IMR-90 (cell line): ENCODE data around the gene PSAPL1. TPM values are rescaled to one million over a fixed set of nuclear protein-coding genes. Genes with fewer than 3 reads are reported as not detected.

Experiments
- ATAC-seq: fragments of 200-7000 bp; cut with Tn5 transposase; 2 replicates; pipeline ENCODE4 v1.9.1; 2020; ENCODE audit warnings: low read depth, mild to moderate bottlenecking, moderate library complexity
- BruUV-seq: library from RNA; stranded (reverse); fragments of 400-500 nt; replicated peaks from 2 replicates; lab custom pipeline; 2021; lab: Mats Ljungman, UMichigan
- CTCF ChIA-PET: fragments of 300-600 bp; formaldehyde crosslinking; extraction: SDS; loops from one replicate; lab custom pipeline; 2021; ENCODE audit warnings: antibody characterized with exemption; lab: Yijun Ruan, JAX
- POLR2A ChIA-PET: fragments of 300-600 bp; sonication (Branson Sonifier 250); formaldehyde crosslinking; loops from one replicate; lab custom pipeline; 2022; ENCODE audit warnings: antibody characterized with exemption; ENCODE audit not compliant: unreplicated experiment; lab: Charles Lee
- DNase-seq: peaks from one replicate; pipeline ENCODE4 v3.0.0; 2013
- H2AFZ ChIP-seq: replicated peaks from 2 replicates; pipeline ENCODE3; 2013; ENCODE audit warnings: low read length, mild to moderate bottlenecking; ENCODE audit not compliant: poor library complexity
- H2AK5ac ChIP-seq: 2 replicates; pipeline ENCODE4 v1.6.1; 2013; ENCODE audit warnings: low read depth, low read length, inconsistent platforms
- H2AK9ac ChIP-seq: replicated peaks from 2 replicates; pipeline ENCODE3; 2013; ENCODE audit warnings: mild to moderate bottlenecking, low read depth, low read length, moderate library complexity; ENCODE audit not compliant: poor library complexity
- H2BK120ac ChIP-seq: 2 replicates; pipeline ENCODE4 v1.6.1; 2013; ENCODE audit warnings: low read depth, low read length, inconsistent platforms
- H2BK15ac ChIP-seq: 3 replicates; pipeline ENCODE4 v1.6.1; 2013; ENCODE audit warnings: low read depth, low read length, inconsistent platforms
- H2BK20ac ChIP-seq: 2 replicates; pipeline ENCODE4 v1.6.1; 2013; ENCODE audit warnings: low read depth, mild to moderate bottlenecking, inconsistent platforms, low read length, moderate library complexity
- H2BK5ac ChIP-seq: 2 replicates; pipeline ENCODE4 v1.6.1; 2013; ENCODE audit warnings: mild to moderate bottlenecking, low read depth, low read length, inconsistent platforms; ENCODE audit not compliant: poor library complexity, severe bottlenecking
- H3K14ac ChIP-seq: replicated peaks from 2 replicates; pipeline ENCODE4 v1.6.1; 2013; ENCODE audit warnings: low read depth, low read length, inconsistent platforms
- H3K18ac ChIP-seq: 2 replicates; pipeline ENCODE4 v1.6.1; 2013; ENCODE audit warnings: low read depth, low read length, control low read depth
- H3K23ac ChIP-seq: 2 replicates; pipeline ENCODE4 v1.6.1; 2013; ENCODE audit warnings: low read depth, low read length, inconsistent platforms
- H3K27ac ChIP-seq: 2 replicates; pipeline ENCODE4 v1.5.1; 2013; ENCODE audit warnings: mild to moderate bottlenecking, control low read depth, low read length; ENCODE audit not compliant: insufficient read depth
- H3K27me3 ChIP-seq: 2 replicates; pipeline ENCODE4 v1.6.1; 2013; ENCODE audit warnings: low read length; ENCODE audit not compliant: control insufficient read depth, insufficient read depth
- H3K36me3 ChIP-seq: 2 replicates; pipeline ENCODE4 v1.6.1; 2013; ENCODE audit warnings: low read length, mixed read lengths; ENCODE audit not compliant: control insufficient read depth, insufficient read depth
- H3K4ac ChIP-seq: 2 replicates; pipeline ENCODE4 v1.6.1; 2013; ENCODE audit warnings: low read depth, low read length, inconsistent platforms
- H3K4me1 ChIP-seq: 2 replicates; pipeline ENCODE4 v1.6.1; 2013; ENCODE audit warnings: low read length, mixed read lengths; ENCODE audit not compliant: control insufficient read depth, insufficient read depth
- H3K4me2 ChIP-seq: 2 replicates; pipeline ENCODE4 v1.6.1; 2013; ENCODE audit warnings: low read depth, mild to moderate bottlenecking, control low read depth, low read length, moderate library complexity
- H3K4me3 ChIP-seq: 2 replicates; pipeline ENCODE4 v1.5.1; 2013; ENCODE audit warnings: low read depth, mild to moderate bottlenecking, control low read depth, low read length, moderate library complexity; ENCODE audit not compliant: insufficient read depth
- H3K56ac ChIP-seq: 2 replicates; pipeline ENCODE4 v1.6.1; 2013; ENCODE audit warnings: low read length, inconsistent platforms; ENCODE audit not compliant: insufficient read depth; ENCODE audit errors: extremely low read depth
- H3K79me1 ChIP-seq, 2 experiments: 2 replicates each; pipeline ENCODE4 v1.6.1; 2013; ENCODE audit warnings: low read length in 2 of 2, inconsistent platforms in 1 of 2, low read depth in 1 of 2
- H3K9ac ChIP-seq: 2 replicates; pipeline ENCODE4 v1.6.1; 2013; ENCODE audit warnings: low read depth, low read length, control low read depth
- H3K9me1 ChIP-seq: 2 replicates; pipeline ENCODE4 v1.6.1; 2013; ENCODE audit warnings: low read length, inconsistent platforms; ENCODE audit not compliant: insufficient read depth
- H3K9me3 ChIP-seq: 2 replicates; pipeline ENCODE4 v1.6.1; 2013; ENCODE audit warnings: low read length; ENCODE audit not compliant: control insufficient read depth, insufficient read depth
- H4K20me1 ChIP-seq: 2 replicates; pipeline ENCODE4 v1.6.1; 2013; ENCODE audit warnings: low read length, inconsistent platforms; ENCODE audit not compliant: insufficient read depth
- H4K5ac ChIP-seq: 2 replicates; pipeline ENCODE4 v1.6.1; 2013; ENCODE audit warnings: mild to moderate bottlenecking, low read depth, low read length, control low read depth
- H4K8ac ChIP-seq, 2 experiments: 2 replicates each; pipeline ENCODE4 v1.6.1; 2013; ENCODE audit warnings: low read depth in 2 of 2, low read length in 2 of 2, control low read depth in 1 of 2, inconsistent platforms in 1 of 2
- H4K91ac ChIP-seq: 2 replicates; pipeline ENCODE4 v1.6.1; 2013; ENCODE audit warnings: low read depth, low read length, inconsistent platforms; ENCODE audit not compliant: insufficient read depth
- BHLHE40 ChIP-seq: fragments of 150-350 bp; IDR thresholded peaks from 2 replicates; pipeline ENCODE4 v1.6.1; 2016; ENCODE audit warnings: mild to moderate bottlenecking, low read depth, low read length
- CTCF ChIP-seq: conservative IDR thresholded peaks from 2 replicates; pipeline ENCODE4 v1.5.1; 2012; ENCODE audit warnings: mild to moderate bottlenecking, low read depth, low read length, improper control_type of control experiment
- FOS ChIP-seq: fragments of 150-350 bp; IDR thresholded peaks from 2 replicates; pipeline ENCODE4 v1.6.1; 2016; ENCODE audit warnings: low read depth, low read length
- MAFK ChIP-seq: IDR thresholded peaks from 2 replicates; pipeline ENCODE4 v1.6.1; 2012; ENCODE audit warnings: low read depth, low read length, improper control_type of control experiment
- MAZ ChIP-seq: IDR thresholded peaks from 2 replicates; pipeline ENCODE4 v1.6.1; 2012; ENCODE audit warnings: low read depth, mild to moderate bottlenecking, low read length, improper control_type of control experiment, moderate library complexity, borderline replicate concordance
- MXI1 ChIP-seq: IDR thresholded peaks from 2 replicates; pipeline ENCODE4 v1.6.1; 2012; ENCODE audit warnings: low read depth, mild to moderate bottlenecking, low read length, moderate library complexity, borderline replicate concordance
- NFE2L2 ChIP-seq: fragments of 150-350 bp; IDR thresholded peaks from 2 replicates; pipeline ENCODE4 v1.6.1; 2016; ENCODE audit warnings: low read depth, mild to moderate bottlenecking, low read length
- RCOR1 ChIP-seq: IDR thresholded peaks from 2 replicates; pipeline ENCODE4 v1.6.1; 2012; ENCODE audit warnings: mild to moderate bottlenecking, low read length, improper control_type of control experiment; ENCODE audit not compliant: insufficient replicate concordance
- USF2 ChIP-seq: fragments of 150-350 bp; IDR thresholded peaks from 2 replicates; pipeline ENCODE4 v1.6.1; 2017; ENCODE audit warnings: mild to moderate bottlenecking, antibody characterized with exemption, low read length, low read depth
- WGBS, 2 experiments: methylation state at CpG; one replicate each; pipeline versions ENCODE4 v1.1.5 to v1.1.7; 2013; ENCODE audit warnings: missing lambda C conversion rate in 2 of 2; ENCODE audit not compliant: insufficient read length in 1 of 2; ENCODE audit errors: extremely low coverage in 2 of 2; 5-methylcytosine and 5-hydroxymethylcytosine counted together
- dilution Hi-C: fragments of 300-500 bp; cut with HindIII; formaldehyde crosslinking; loops from one replicate; pipeline ENCODE4 v1.14.3; 2018; ENCODE audit warnings: low sequenced_read_pairs; ENCODE audit not compliant: unreplicated experiment
- in situ Hi-C: fragments of 300-500 bp; cut with MboI; formaldehyde crosslinking; loops from 3 replicates; pipeline ENCODE4 v1.14.3; 2019; ENCODE audit warnings: low sequenced_read_pairs, inconsistent platforms, mixed read lengths
- intact Hi-C: fragments of 100-400 bp; cut with micrococcal nuclease; formaldehyde crosslinking; loops from 2 replicates; pipeline ENCODE4 v1.10.0; 2022
- polyA plus RNA-seq, 3 experiments: library from polyadenylated mRNA; depleted of rRNA; stranded (reverse); fragments of >200 nt; gene quantifications; 2 replicates each; pipeline ENCODE4 v1.2.3, GENCODE V29; 2012; ENCODE audit warnings: low replicate concordance in 1 of 3
- total RNA-seq: library from RNA; depleted of rRNA; stranded (reverse); fragments of >200 nt; gene quantifications from 2 replicates; pipeline ENCODE4 v1.2.3, GENCODE V29; 2012

PSAPL1 gene
- total and polyA plus RNA-seq, 2 of the 4 experiments (the other 2 are of a cell fraction), result not detected

GRCh38 chr4:7450775-7451433 is 16.2 kb upstream of the PSAPL1 start:
- Histone ChIP-seq H2AK9ac (no peak overlapping the region), H3K56ac (no peak overlapping the region), H4K8ac (no peak overlapping the region), H3K4me2 (no peak overlapping the region), H3K4ac (no peak overlapping the region), H3K9me3 (no peaks in the 10 kb centered on the region), H2BK20ac (no peak overlapping the region), H4K91ac (no peak overlapping the region), H3K9me1 (no peaks in the 10 kb centered on the region), H2AFZ (no peak overlapping the region), H2BK15ac (no peak overlapping the region), H3K36me3 (no peaks in the 10 kb centered on the region), H3K18ac (no peak overlapping the region), H4K20me1 (no peaks in the 10 kb centered on the region), H3K14ac (no peak overlapping the region), H2BK5ac (no peak overlapping the region), H4K5ac (no peak overlapping the region), H2AK5ac (no peak overlapping the region), H3K23ac (no peak overlapping the region), H3K27ac (no peak overlapping the region), H3K9ac (no peak overlapping the region), H3K79me1 (no peaks in the 10 kb centered on the region), H3K4me3 (no peak overlapping the region), H3K4me1 (no peaks in the 10 kb centered on the region), H3K27me3 (peaks cover 14% of the 10 kb centered on the region), H2BK120ac (no peak overlapping the region)
- ATAC-seq (no peak), DNase-seq (no peak)
- ChIA-PET CTCF (no interaction called here), POLR2A (no interaction called here)
- TF ChIP-seq CTCF (no peak), MXI1 (no peak), MAZ (no peak), USF2 (no peak), BHLHE40 (no peak), RCOR1 (no peak), MAFK (no peak), FOS (no peak), NFE2L2 (no peak)
- WGBS, 2 experiments, result 40 to 100% methylated on average over 1 to 2 of the region's 5 CpGs
- dilution Hi-C loops (no loop called here), in situ Hi-C loops (no loop called here), intact Hi-C loops (no loop called here)
- no TSS peak for BruUV-seq
